ENCODE measurements around the gene RPL10A.

Gene RPL10A

GRCh38 chr6:35451354-35452182, 16.6 kb upstream of the RPL10A start:
- Histone ChIP-seq H3K36me3 (peaks cover 5% of the 10 kb centered on the region), H3K4me1 (no peaks in the 10 kb centered on the region), H3K9me3 (no peaks in the 10 kb centered on the region), H3K4me3 (ENCODE audit: low read depth, low read length) (peak overlapping the region; percentile 24), H3K27me3 (no peaks in the 10 kb centered on the region; the same call in 1 of the 2 replicates)
- TF ChIP-seq, protein P1, sequence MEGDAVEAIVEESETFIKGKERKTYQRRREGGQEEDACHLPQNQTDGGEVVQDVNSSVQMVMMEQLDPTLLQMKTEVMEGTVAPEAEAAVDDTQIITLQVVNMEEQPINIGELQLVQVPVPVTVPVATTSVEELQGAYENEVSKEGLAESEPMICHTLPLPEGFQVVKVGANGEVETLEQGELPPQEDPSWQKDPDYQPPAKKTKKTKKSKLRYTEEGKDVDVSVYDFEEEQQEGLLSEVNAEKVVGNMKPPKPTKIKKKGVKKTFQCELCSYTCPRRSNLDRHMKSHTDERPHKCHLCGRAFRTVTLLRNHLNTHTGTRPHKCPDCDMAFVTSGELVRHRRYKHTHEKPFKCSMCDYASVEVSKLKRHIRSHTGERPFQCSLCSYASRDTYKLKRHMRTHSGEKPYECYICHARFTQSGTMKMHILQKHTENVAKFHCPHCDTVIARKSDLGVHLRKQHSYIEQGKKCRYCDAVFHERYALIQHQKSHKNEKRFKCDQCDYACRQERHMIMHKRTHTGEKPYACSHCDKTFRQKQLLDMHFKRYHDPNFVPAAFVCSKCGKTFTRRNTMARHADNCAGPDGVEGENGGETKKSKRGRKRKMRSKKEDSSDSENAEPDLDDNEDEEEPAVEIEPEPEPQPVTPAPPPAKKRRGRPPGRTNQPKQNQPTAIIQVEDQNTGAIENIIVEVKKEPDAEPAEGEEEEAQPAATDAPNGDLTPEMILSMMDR (IDR thresholded peaks at IDR 0.05; ENCODE audit: low read depth, low read length): no peak
- DNase-seq: no peak

GRCh38 chr6:35452183-35453090, 15.8 kb upstream of the RPL10A start, which contains the start of gene FANCE:
TSS of gene FANCE (plus strand) at chr6:35452338. CDS start at chr6:35452546, 208 bp downstream.
- H3K9me3 ChIP-seq: no peaks in the 10 kb centered on the region
- H3K4me1 ChIP-seq: no peaks in the 10 kb centered on the region
- TF ChIP-seq, protein P1 (IDR thresholded peaks at IDR 0.05; ENCODE audit: low read depth, low read length): no peak
- H3K36me3 ChIP-seq: peaks cover 9% of the 10 kb centered on the region
- peak within 1 kb of the TSS; percentile 65 for H3K4me3 ChIP-seq (ENCODE audit: low read depth, low read length)
- DNase-seq: peak; percentile 97
- H3K27me3 ChIP-seq: no peaks in the 10 kb centered on the region; the same call in 1 of the 2 replicates

DNA sequence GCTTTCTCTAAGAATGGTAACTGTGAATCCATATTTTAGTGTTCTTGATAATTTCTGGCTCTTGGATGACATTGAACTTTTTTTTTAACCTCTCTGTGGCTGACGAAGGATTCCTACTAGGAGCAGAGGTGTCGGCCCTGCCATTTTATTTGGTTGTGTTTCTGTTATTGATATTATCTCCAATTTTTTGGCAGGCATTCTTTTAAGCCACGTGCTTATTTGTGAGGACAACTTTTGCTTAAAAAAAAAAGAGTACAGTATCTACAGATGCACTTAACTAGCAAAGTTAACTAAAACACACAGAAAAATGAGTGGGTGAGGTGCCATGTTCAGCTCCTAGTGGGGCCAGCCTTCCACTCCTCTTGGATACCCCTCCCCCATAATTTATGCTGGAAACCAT, 15.0 kb upstream of the RPL10A start:
- TF ChIP-seq, protein P1 (IDR thresholded peaks at IDR 0.05; ENCODE audit: low read depth, low read length): no peak
- Histone ChIP-seq H3K4me3 (ENCODE audit: low read depth, low read length) (peak overlapping the region; percentile 65), H3K27me3 (no peaks in the 10 kb centered on the region; the same call in 1 of the 2 replicates), H3K9me3 (no peaks in the 10 kb centered on the region), H3K36me3 (peaks cover 9% of the 10 kb centered on the region), H3K4me1 (no peaks in the 10 kb centered on the region)
- DNase-seq: no peak

DNA sequence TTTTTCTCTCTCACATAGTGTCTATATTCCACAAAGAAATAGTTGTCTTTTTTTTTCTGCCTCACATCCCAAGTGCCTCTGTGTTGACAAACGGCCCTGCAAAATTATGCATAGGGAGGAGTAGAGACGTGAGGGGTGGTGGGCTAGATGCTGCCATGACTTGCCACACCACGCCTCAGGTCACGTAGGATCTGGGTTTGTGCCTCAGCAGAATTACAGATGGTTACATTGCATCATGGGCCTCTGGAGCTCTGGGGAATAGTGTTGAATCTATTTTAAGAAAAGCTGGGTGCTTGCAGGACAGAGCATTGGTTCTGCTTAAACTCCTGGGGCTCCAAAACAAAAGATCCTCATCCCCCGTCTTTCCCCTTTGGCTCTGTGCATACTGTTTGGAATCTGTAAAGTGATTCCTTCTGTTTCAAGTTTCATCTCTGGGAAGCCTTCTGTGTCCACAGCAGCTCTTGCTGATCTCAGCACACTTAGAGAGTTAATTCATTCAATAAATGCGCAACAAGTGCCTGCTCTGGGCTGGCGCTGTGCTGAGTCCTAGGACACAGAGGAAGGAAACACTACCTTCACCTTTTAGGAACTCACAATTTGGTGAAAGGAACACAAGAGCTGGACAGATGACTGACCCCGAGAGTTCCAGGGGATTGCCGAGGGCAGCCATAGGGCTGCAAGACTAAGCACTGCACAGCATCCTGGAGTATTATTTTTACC, 13.7 kb upstream of the RPL10A start:
- Histone ChIP-seq H3K27me3 (no peaks in the 10 kb centered on the region; the same call in 1 of the 2 replicates), H3K4me1 (no peaks in the 10 kb centered on the region), H3K4me3 (ENCODE audit: low read depth, low read length) (no peak overlapping the region), H3K9me3 (no peaks in the 10 kb centered on the region), H3K36me3 (peaks cover 11% of the 10 kb centered on the region)
- TF ChIP-seq, protein P1 (IDR thresholded peaks at IDR 0.05; ENCODE audit: low read depth, low read length): no peak
- no peak for DNase-seq

GRCh38 chr6:35457907-35458306, 10.3 kb upstream of the RPL10A start:
- Histone ChIP-seq H3K9me3 (no peaks in the 10 kb centered on the region), H3K27me3 (no peaks in the 10 kb centered on the region), H3K4me3 (ENCODE audit: low read depth, low read length) (no peak overlapping the region), H3K36me3 (peaks cover 17% of the 10 kb centered on the region), H3K4me1 (no peaks in the 10 kb centered on the region)
- TF ChIP-seq, protein P1 (IDR thresholded peaks at IDR 0.05; ENCODE audit: low read depth, low read length): no peak
- DNase-seq: no peak
